HG02623 (cell line): ENCODE data around the gene LCN10.
"Not testable (repeated sequence)": the region's sequence is repeated elsewhere in the genome, so short reads cannot be mapped to it uniquely, and the experiment has no call there.

Source experiments
- ATAC-seq: cut with Tn5 transposase; IDR thresholded peaks from one replicate; pipeline ENCODE4 v1.9.1; 2021; ENCODE audit warnings: moderate library complexity; ENCODE audit not compliant: unreplicated experiment

The LCN10 gene

GRCh38 chr9:136742591-136743391 lies at the start of gene LCN10:
TSS of gene LCN10 (minus strand) at chr9:136742940. CDS start at chr9:136742903, 37 bp downstream.
- no peak for ATAC-seq

- no peak for ATAC-seq
Observed at GRCh38 chr9:136791516-136792276, 49.0 kb upstream of the LCN10 start.

GRCh38 chr9:136790640-136791515 lies 48.1 kb upstream of the LCN10 start, which contains the start of gene TMEM141:
TSS of gene TMEM141 (plus strand) at chr9:136791344. CDS start at chr9:136791371, 27 bp downstream.
- ATAC-seq: peak; percentile 79

- no peak for ATAC-seq
Observed at GRCh38 chr9:136789523-136789937, 46.8 kb upstream of the LCN10 start.

- not testable (repeated sequence) for ATAC-seq
Observed at GRCh38 chr9:136788644-136789522, 46.1 kb upstream of the LCN10 start.

- no peak for ATAC-seq
Observed at GRCh38 chr9:136787690-136788400, 45.1 kb upstream of the LCN10 start.

GRCh38 chr9:136786983-136787382 lies 44.2 kb upstream of the LCN10 start:
- not testable (repeated sequence) for ATAC-seq

- no peak for ATAC-seq
Observed at GRCh38 chr9:136786451-136786850, 43.7 kb upstream of the LCN10 start.

- ATAC-seq: not testable (repeated sequence)
Observed at GRCh38 chr9:136785565-136786355, 43.0 kb upstream of the LCN10 start.

- no peak for ATAC-seq
Observed at GRCh38 chr9:136784997-136785361, 42.2 kb upstream of the LCN10 start.

GRCh38 chr9:136784249-136784996 lies 41.7 kb upstream of the LCN10 start:
- ATAC-seq: no peak

GRCh38 chr9:136782452-136782851 lies 39.7 kb upstream of the LCN10 start:
- no peak for ATAC-seq

- ATAC-seq: no peak
Observed at GRCh38 chr9:136779808-136780207, 37.1 kb upstream of the LCN10 start.

- ATAC-seq: no peak
Observed at GRCh38 chr9:136777359-136777758, 34.6 kb upstream of the LCN10 start.

GRCh38 chr9:136776947-136777346 lies 34.2 kb upstream of the LCN10 start:
- no peak for ATAC-seq

- ATAC-seq: no peak
Observed at GRCh38 chr9:136775191-136775590, 32.5 kb upstream of the LCN10 start.

- ATAC-seq: no peak
Observed at GRCh38 chr9:136774416-136775045, 31.8 kb upstream of the LCN10 start.
